Vagina (tissue), 2 donors: ENCODE measurements around the gene COA5.

Source experiments
- CTCF ChIP-seq, 3 experiments: fragments of 450-650 bp in 2 of 3; fragments of 200-600 bp in 1 of 3; sonication (generic) in 1 of 3; IDR thresholded peaks; one replicate each; pipeline ENCODE4 v1.5.1; 2017 to 2019; ENCODE audit warnings: antibody characterized with exemption in 3 of 3, mild to moderate bottlenecking in 2 of 3, moderate library complexity in 2 of 3
- POLR2A ChIP-seq, 2 donors: fragments of 450-650 bp; IDR thresholded peaks; one replicate each; pipeline ENCODE4 v1.6.1; 2017; ENCODE audit warnings: antibody characterized with exemption in 2 of 2, mild to moderate bottlenecking in 2 of 2, moderate library complexity in 2 of 2

DNA sequence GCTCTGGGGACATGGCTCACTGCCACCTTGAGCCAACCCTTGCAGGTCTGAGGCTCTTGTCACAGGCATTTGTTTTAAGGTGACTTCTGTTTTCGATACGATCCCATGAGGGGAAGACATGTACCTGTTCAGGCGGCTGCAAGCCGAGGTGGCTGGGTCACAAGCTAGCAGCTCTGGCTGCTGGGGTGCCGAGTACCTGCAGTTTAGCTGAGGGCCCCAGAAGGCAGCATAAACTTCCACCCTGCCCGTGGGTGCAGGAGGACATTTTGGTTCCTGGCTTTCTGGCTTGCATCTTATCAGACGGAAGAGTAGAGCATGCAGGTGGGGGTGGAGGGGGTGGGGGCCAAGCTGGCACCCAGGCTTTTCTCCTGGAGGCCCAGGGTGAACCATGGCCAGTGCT, 28.4 kb downstream of the COA5 start:
- TF ChIP-seq POLR2A (IDR thresholded peaks at IDR 0.05), result no peak
- TF ChIP-seq CTCF (IDR thresholded peaks at IDR 0.05), result no peak
